GM18507 (cell line): ENCODE data around the gene NPEPL1.

Experiments
- DNase-seq: peaks from one replicate; pipeline ENCODE4 v3.0.0; 2011; ENCODE audit warnings: low read depth; ENCODE audit not compliant: insufficient read length; ENCODE audit errors: extremely low spot score
- FAIRE-seq: peaks from 2 replicates; lab custom pipeline; 2011; peaks lifted over from hg19 to GRCh38; lab: Jason Lieb, UNC

Gene NPEPL1

GRCh38 chr20:58677079-58677604 is 15.5 kb upstream of the NPEPL1 start:
- FAIRE-seq (no peak), DNase-seq (no peak)

- FAIRE-seq (no peak), DNase-seq (no peak)
Observed at GRCh38 chr20:58677808-58678207, 14.8 kb upstream of the NPEPL1 start.

- DNase-seq: no peak
- no peak for FAIRE-seq
Observed at GRCh38 chr20:58678806-58679205, 13.8 kb upstream of the NPEPL1 start.

GRCh38 chr20:58682656-58683531 is 9.7 kb upstream of the NPEPL1 start:
- DNase-seq (no peak), FAIRE-seq (no peak)

- FAIRE-seq (no peak), DNase-seq (no peak)
Observed at GRCh38 chr20:58684291-58684690, 8.3 kb upstream of the NPEPL1 start.

- DNase-seq (no peak), FAIRE-seq (no peak)
Observed at GRCh38 chr20:58685988-58686387, 6.6 kb upstream of the NPEPL1 start.

GRCh38 chr20:58688414-58688813 is 4.2 kb upstream of the NPEPL1 start:
- DNase-seq (no peak), FAIRE-seq (peak; percentile 21)

GRCh38 chr20:58688840-58689239 is 3.8 kb upstream of the NPEPL1 start:
- FAIRE-seq (no peak), DNase-seq (no peak)

- DNase-seq (no peak), FAIRE-seq (no peak)
Observed at GRCh38 chr20:58690396-58691135, 2.0 kb upstream of the NPEPL1 start.

GRCh38 chr20:58691773-58692578 is 624 bp upstream of the NPEPL1 start:
- DNase-seq (no peak), FAIRE-seq (no peak)

GRCh38 chr20:58693226-58694006 is 816 bp downstream of the NPEPL1 start:
- DNase-seq: peak; percentile 20
- FAIRE-seq: no peak

GRCh38 chr20:58694241-58695083 is 1.9 kb downstream of the NPEPL1 start:
- no peak for FAIRE-seq
- DNase-seq: no peak

GRCh38 chr20:58695084-58695722 is 2.6 kb downstream of the NPEPL1 start:
- FAIRE-seq: no peak
- no peak for DNase-seq

- FAIRE-seq (no peak), DNase-seq (no peak)
Observed at GRCh38 chr20:58695895-58696375, 3.3 kb downstream of the NPEPL1 start.

GRCh38 chr20:58696411-58696961 is 3.9 kb downstream of the NPEPL1 start:
- no peak for FAIRE-seq
- DNase-seq: no peak

GRCh38 chr20:58697201-58697866 is 4.7 kb downstream of the NPEPL1 start:
- DNase-seq (no peak), FAIRE-seq (no peak)
